Gastrocnemius medialis (tissue), 4 donors: Measurements from ENCODE around the gene CELF1.

Experiments
- POLR2A ChIP-seq, 2 donors: fragments of 450-650 bp; IDR thresholded peaks; one replicate each; pipeline ENCODE4 v1.6.1; 2017; ENCODE audit warnings: antibody characterized with exemption in 2 of 2, mild to moderate bottlenecking in 2 of 2, moderate library complexity in 2 of 2
- TF ChIP-seq, protein P1 (sequence below), 5 experiments: fragments of 450-650 bp in 3 of 5; fragments of 200-600 bp in 2 of 5; sonication (generic) in 2 of 5; IDR thresholded peaks in 4 of 5; conservative IDR thresholded peaks in 1 of 5; 1 replicate in 4 of 5; 2 replicates in 1 of 5; pipeline ENCODE4 v1.5.1; 2016 to 2019; ENCODE audit warnings: antibody characterized with exemption in 5 of 5, mild to moderate bottlenecking in 3 of 5, moderate library complexity in 3 of 5

DNA sequence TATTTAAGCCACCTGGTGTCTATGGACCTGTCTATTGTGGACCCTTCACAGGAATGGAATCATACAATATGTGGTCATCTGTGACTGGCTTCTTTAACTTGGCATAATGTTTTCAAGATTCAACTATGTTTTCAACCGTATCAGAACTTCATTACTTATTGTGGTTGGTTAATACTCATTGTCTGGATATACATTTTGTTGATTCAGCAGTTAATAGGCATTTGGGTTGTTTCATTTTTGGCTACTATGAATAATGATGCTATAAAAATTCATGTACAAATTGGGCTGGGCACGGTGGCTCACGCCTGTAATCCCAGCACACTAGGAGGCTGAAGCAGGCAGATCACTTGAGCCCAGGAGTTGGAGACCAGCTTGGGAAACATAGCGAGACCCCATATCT is 101.5 kb downstream of the CELF1 start:
- no peak for TF ChIP-seq POLR2A (IDR thresholded peaks at IDR 0.05)
- TF ChIP-seq, protein P1, sequence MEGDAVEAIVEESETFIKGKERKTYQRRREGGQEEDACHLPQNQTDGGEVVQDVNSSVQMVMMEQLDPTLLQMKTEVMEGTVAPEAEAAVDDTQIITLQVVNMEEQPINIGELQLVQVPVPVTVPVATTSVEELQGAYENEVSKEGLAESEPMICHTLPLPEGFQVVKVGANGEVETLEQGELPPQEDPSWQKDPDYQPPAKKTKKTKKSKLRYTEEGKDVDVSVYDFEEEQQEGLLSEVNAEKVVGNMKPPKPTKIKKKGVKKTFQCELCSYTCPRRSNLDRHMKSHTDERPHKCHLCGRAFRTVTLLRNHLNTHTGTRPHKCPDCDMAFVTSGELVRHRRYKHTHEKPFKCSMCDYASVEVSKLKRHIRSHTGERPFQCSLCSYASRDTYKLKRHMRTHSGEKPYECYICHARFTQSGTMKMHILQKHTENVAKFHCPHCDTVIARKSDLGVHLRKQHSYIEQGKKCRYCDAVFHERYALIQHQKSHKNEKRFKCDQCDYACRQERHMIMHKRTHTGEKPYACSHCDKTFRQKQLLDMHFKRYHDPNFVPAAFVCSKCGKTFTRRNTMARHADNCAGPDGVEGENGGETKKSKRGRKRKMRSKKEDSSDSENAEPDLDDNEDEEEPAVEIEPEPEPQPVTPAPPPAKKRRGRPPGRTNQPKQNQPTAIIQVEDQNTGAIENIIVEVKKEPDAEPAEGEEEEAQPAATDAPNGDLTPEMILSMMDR (IDR thresholded peaks at IDR 0.05 in 4 of 5, conservative IDR thresholded peaks at IDR 0.05 in 1 of 5), result no peak
